ENCODE results near the gene ZBTB16.

ZBTB16 gene

GRCh38 chr11:114191893-114192292 is 132.4 kb downstream of the ZBTB16 start:
- Histone ChIP-seq H3K4me3 (ENCODE audit: low read length in 2 of 2) (no peak overlapping the region), H4K91ac (ENCODE audit: low read depth, low read length, poor library complexity) (no peak overlapping the region), H4K8ac (ENCODE audit: low read depth, low read length) (no peak overlapping the region), H3K18ac (ENCODE audit: low read length) (no peak overlapping the region), H2BK15ac (ENCODE audit: low read length) (no peak overlapping the region), H3K9me3 (replicated peaks in 1 of 2; ENCODE audit: control insufficient read depth in 2 of 2, insufficient read depth in 1 of 2, low read depth in 1 of 2, low read length in 2 of 2) (peaks cover 15 to 40% of the 10 kb centered on the region in 2 donors), H3K36me3 (replicated peaks in 1 of 2; ENCODE audit: control insufficient read depth in 2 of 2, insufficient read depth in 2 of 2, low read length in 2 of 2) (peaks cover 22 to 51% of the 10 kb centered on the region in 2 donors), H3K4ac (ENCODE audit: low read length) (no peak overlapping the region), H3K9ac (ENCODE audit: low read depth, low read length, poor library complexity) (no peak overlapping the region), H3K14ac (ENCODE audit: low read length) (no peak overlapping the region), H2BK12ac (ENCODE audit: low read length) (no peak overlapping the region), H3K23ac (ENCODE audit: low read depth, low read length, poor library complexity) (no peak overlapping the region), H2BK5ac (ENCODE audit: low read length) (no peak overlapping the region), H2AK5ac (ENCODE audit: low read depth, low read length) (no peak overlapping the region), H3K4me2 (ENCODE audit: insufficient read depth, low read length, poor library complexity, severe bottlenecking) (no peak overlapping the region), H3K4me1 (ENCODE audit: control insufficient read depth in 2 of 2, insufficient read depth in 1 of 2, low read depth in 1 of 2, low read length in 2 of 2) (peaks cover 10 to 16% of the 10 kb centered on the region in 2 donors), H3K27ac (replicated peaks; ENCODE audit: low read length) (no peak overlapping the region), H3K79me1 (ENCODE audit: low read depth, low read length) (peaks cover 4% of the 10 kb centered on the region), H3K27me3 (ENCODE audit: control insufficient read depth in 3 of 3, insufficient read depth in 3 of 3, low read depth in 1 of 3, low read length in 3 of 3) (no peaks in the 10 kb centered on the region), H2AFZ (ENCODE audit: low read length) (no peak overlapping the region), H2BK120ac (ENCODE audit: low read depth, low read length) (no peak overlapping the region)
- no peak for DNase-seq (ENCODE audit: low spot score)
- no CpG with 5 or more reads among the region's 2 CpGs for WGBS, 2 donors (ENCODE audit: extremely low coverage in 2 of 2, insufficient read length in 2 of 2, insufficient replicate concordance in 1 of 2)

- Histone ChIP-seq H4K8ac (ENCODE audit: low read depth, low read length) (no peak overlapping the region), H2BK5ac (ENCODE audit: low read length) (no peak overlapping the region), H3K18ac (ENCODE audit: low read length) (peak overlapping the region; percentile 54), H2BK12ac (ENCODE audit: low read length) (no peak overlapping the region), H3K4me1 (ENCODE audit: control insufficient read depth in 2 of 2, insufficient read depth in 1 of 2, low read depth in 1 of 2, low read length in 2 of 2) (peaks cover 18 to 25% of the 10 kb centered on the region in 2 donors), H3K36me3 (replicated peaks in 1 of 2; ENCODE audit: control insufficient read depth in 2 of 2, insufficient read depth in 2 of 2, low read length in 2 of 2) (peaks cover 15 to 41% of the 10 kb centered on the region in 2 donors), H3K27me3 (ENCODE audit: control insufficient read depth in 3 of 3, insufficient read depth in 3 of 3, low read depth in 1 of 3, low read length in 3 of 3) (no peaks in the 10 kb centered on the region), H2AFZ (ENCODE audit: low read length) (no peak overlapping the region), H3K4me2 (ENCODE audit: insufficient read depth, low read length, poor library complexity, severe bottlenecking) (no peak overlapping the region), H3K23ac (ENCODE audit: low read depth, low read length, poor library complexity) (no peak overlapping the region), H3K9ac (ENCODE audit: low read depth, low read length, poor library complexity) (no peak overlapping the region), H3K14ac (ENCODE audit: low read length) (no peak overlapping the region), H4K91ac (ENCODE audit: low read depth, low read length, poor library complexity) (no peak overlapping the region), H2BK120ac (ENCODE audit: low read depth, low read length) (no peak overlapping the region), H3K27ac (replicated peaks; ENCODE audit: low read length) (no peak overlapping the region), H3K4me3 (ENCODE audit: low read length in 2 of 2) (no peak overlapping the region), H3K4ac (ENCODE audit: low read length) (no peak overlapping the region), H2BK15ac (ENCODE audit: low read length) (no peak overlapping the region), H3K9me3 (replicated peaks in 1 of 2; ENCODE audit: control insufficient read depth in 2 of 2, insufficient read depth in 1 of 2, low read depth in 1 of 2, low read length in 2 of 2) (peaks cover 10 to 31% of the 10 kb centered on the region in 2 donors), H3K79me1 (ENCODE audit: low read depth, low read length) (peaks cover 1% of the 10 kb centered on the region), H2AK5ac (ENCODE audit: low read depth, low read length) (no peak overlapping the region)
- DNase-seq (ENCODE audit: low spot score) = no peak
- WGBS, 2 donors (ENCODE audit: extremely low coverage in 2 of 2, insufficient read length in 2 of 2, insufficient replicate concordance in 1 of 2) = no CpG with 5 or more reads among the region's 4 CpGs
Observed at GRCh38 chr11:114192841-114193389, 133.4 kb downstream of the ZBTB16 start.

GRCh38 chr11:114193730-114194679 is 134.5 kb downstream of the ZBTB16 start:
- no peak overlapping the region for H2BK5ac ChIP-seq (ENCODE audit: low read length)
- no peak overlapping the region for H3K4ac ChIP-seq (ENCODE audit: low read length)
- H2BK15ac ChIP-seq (ENCODE audit: low read length) = no peak overlapping the region
- H3K4me1 ChIP-seq (ENCODE audit: control insufficient read depth in 2 of 2, insufficient read depth in 1 of 2, low read depth in 1 of 2, low read length in 2 of 2) = peaks cover 22 to 35% of the 10 kb centered on the region in 2 donors
- no peak for DNase-seq (ENCODE audit: low spot score)
- H3K4me2 ChIP-seq (ENCODE audit: insufficient read depth, low read length, poor library complexity, severe bottlenecking) = no peak overlapping the region
- no peak overlapping the region for H3K18ac ChIP-seq (ENCODE audit: low read length)
- H4K91ac ChIP-seq (ENCODE audit: low read depth, low read length, poor library complexity) = no peak overlapping the region
- peaks cover 6 to 25% of the 10 kb centered on the region in 2 donors for H3K9me3 ChIP-seq (replicated peaks in 1 of 2; ENCODE audit: control insufficient read depth in 2 of 2, insufficient read depth in 1 of 2, low read depth in 1 of 2, low read length in 2 of 2)
- no peak overlapping the region for H3K14ac ChIP-seq (ENCODE audit: low read length)
- no CpG with 5 or more reads among the region's 10 CpGs for WGBS, 2 donors (ENCODE audit: extremely low coverage in 2 of 2, insufficient read length in 2 of 2, insufficient replicate concordance in 1 of 2)
- no peak overlapping the region for H3K27ac ChIP-seq (replicated peaks; ENCODE audit: low read length)
- no peak overlapping the region for H3K23ac ChIP-seq (ENCODE audit: low read depth, low read length, poor library complexity)
- H3K9ac ChIP-seq (ENCODE audit: low read depth, low read length, poor library complexity) = no peak overlapping the region
- no peak overlapping the region for H3K4me3 ChIP-seq (ENCODE audit: low read length in 2 of 2)
- peaks cover 3% of the 10 kb centered on the region for H3K79me1 ChIP-seq (ENCODE audit: low read depth, low read length)
- H2BK12ac ChIP-seq (ENCODE audit: low read length) = no peak overlapping the region
- no peak overlapping the region for H2BK120ac ChIP-seq (ENCODE audit: low read depth, low read length)
- H4K8ac ChIP-seq (ENCODE audit: low read depth, low read length) = no peak overlapping the region
- no peak overlapping the region for H2AK5ac ChIP-seq (ENCODE audit: low read depth, low read length)
- no peak overlapping the region for H2AFZ ChIP-seq (ENCODE audit: low read length)
- peaks cover 10 to 30% of the 10 kb centered on the region in 2 donors for H3K36me3 ChIP-seq (replicated peaks in 1 of 2; ENCODE audit: control insufficient read depth in 2 of 2, insufficient read depth in 2 of 2, low read length in 2 of 2)
- no peaks in the 10 kb centered on the region for H3K27me3 ChIP-seq (ENCODE audit: control insufficient read depth in 3 of 3, insufficient read depth in 3 of 3, low read depth in 1 of 3, low read length in 3 of 3)

DNA sequence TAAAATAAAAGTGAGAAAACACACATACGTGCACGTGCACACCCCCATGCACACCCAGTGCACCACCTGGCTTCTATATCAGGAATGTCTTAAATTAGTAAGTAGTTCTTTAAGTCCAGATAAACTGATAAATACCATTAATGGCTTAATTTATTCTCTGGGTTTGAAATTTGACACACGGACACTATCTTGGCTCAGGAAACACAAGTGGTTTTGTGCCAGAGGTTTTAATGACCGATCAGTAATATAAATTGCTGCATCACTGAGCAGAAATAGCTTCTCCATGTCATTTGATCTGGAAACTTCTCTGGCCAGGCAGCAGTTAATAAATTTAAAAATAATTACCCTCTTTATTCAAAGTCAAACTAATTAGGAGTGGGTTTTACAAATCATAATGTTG is 135.2 kb downstream of the ZBTB16 start:
- H2BK12ac ChIP-seq (ENCODE audit: low read length) = no peak overlapping the region
- no peak overlapping the region for H2BK5ac ChIP-seq (ENCODE audit: low read length)
- peaks cover 6% of the 10 kb centered on the region for H3K79me1 ChIP-seq (ENCODE audit: low read depth, low read length)
- no peak overlapping the region for H2BK120ac ChIP-seq (ENCODE audit: low read depth, low read length)
- no peaks in the 10 kb centered on the region for H3K27me3 ChIP-seq (ENCODE audit: control insufficient read depth in 3 of 3, insufficient read depth in 3 of 3, low read depth in 1 of 3, low read length in 3 of 3)
- H3K23ac ChIP-seq (ENCODE audit: low read depth, low read length, poor library complexity) = no peak overlapping the region
- no peak overlapping the region for H4K91ac ChIP-seq (ENCODE audit: low read depth, low read length, poor library complexity)
- WGBS, 2 donors (ENCODE audit: extremely low coverage in 2 of 2, insufficient read length in 2 of 2, insufficient replicate concordance in 1 of 2) = no CpG with 5 or more reads among the region's 4 CpGs
- peaks cover 6 to 24% of the 10 kb centered on the region in 2 donors for H3K9me3 ChIP-seq (replicated peaks in 1 of 2; ENCODE audit: control insufficient read depth in 2 of 2, insufficient read depth in 1 of 2, low read depth in 1 of 2, low read length in 2 of 2)
- H3K18ac ChIP-seq (ENCODE audit: low read length) = no peak overlapping the region
- no peak overlapping the region for H3K4ac ChIP-seq (ENCODE audit: low read length)
- H2AK5ac ChIP-seq (ENCODE audit: low read depth, low read length) = no peak overlapping the region
- H3K14ac ChIP-seq (ENCODE audit: low read length) = no peak overlapping the region
- peaks cover 22 to 35% of the 10 kb centered on the region in 2 donors for H3K4me1 ChIP-seq (ENCODE audit: control insufficient read depth in 2 of 2, insufficient read depth in 1 of 2, low read depth in 1 of 2, low read length in 2 of 2)
- H3K36me3 ChIP-seq (replicated peaks in 1 of 2; ENCODE audit: control insufficient read depth in 2 of 2, insufficient read depth in 2 of 2, low read length in 2 of 2) = peaks cover 8 to 24% of the 10 kb centered on the region in 2 donors
- H2BK15ac ChIP-seq (ENCODE audit: low read length) = no peak overlapping the region
- no peak overlapping the region for H3K27ac ChIP-seq (replicated peaks; ENCODE audit: low read length)
- H3K9ac ChIP-seq (ENCODE audit: low read depth, low read length, poor library complexity) = no peak overlapping the region
- H3K4me3 ChIP-seq (ENCODE audit: low read length in 2 of 2) = no peak overlapping the region
- no peak overlapping the region for H4K8ac ChIP-seq (ENCODE audit: low read depth, low read length)
- no peak overlapping the region for H2AFZ ChIP-seq (ENCODE audit: low read length)
- no peak overlapping the region for H3K4me2 ChIP-seq (ENCODE audit: insufficient read depth, low read length, poor library complexity, severe bottlenecking)
- no peak for DNase-seq (ENCODE audit: low spot score)

All from neuronal stem cell (in vitro differentiated cells).